Heart left ventricle (tissue), 13 donors: ENCODE results near the gene ARIH2.

Experiments used
- POLR2A ChIP-seq, 2 donors: fragments of 450-650 bp; IDR thresholded peaks; one replicate each; pipeline ENCODE4 v1.6.1; 2017; ENCODE audit warnings: antibody characterized with exemption in 2 of 2, mild to moderate bottlenecking in 2 of 2, moderate library complexity in 2 of 2
- TF ChIP-seq, protein P1 (sequence below), 12 donors: fragments of 200-600 bp; sonication (generic) in 4 of 12; IDR thresholded peaks; one replicate each; pipeline versions ENCODE4 v1.5.0 to v1.8.0; 2018 to 2022; ENCODE audit warnings: antibody characterized with exemption in 12 of 12, mild to moderate bottlenecking in 5 of 12
- donor health status: ischemic (EF 13 %, LVEDD 7.1; RV severe dilation, severe dysfunction).
- donor health status: DM: no; HTN: yes; CAD: no.
- donor health status: DM: no; HTN: no; CAD: no.
- donor health status: ischemic (EF 25% LVEDD 6.9; RV normal size, moderate dysfunction).
- donor health status: ischemic (EF 25% LVEDD 5.7; RV mildly dilated, moderate dysfunction).
- donor health status: ischemic (EF 35%, LVEDD 5.7; RV mildly dilated, moderate dysfunction).
- donor health status: nonischemic (EF 11% LVEDD 7.7; RV severe dilation, severe dysfunction).
- donor health status: DM: yes; HTN: yes; CAD: no.
- donor health status: PGD.
- donor health status: ischemic (EF 29% LVEDD 5.4; RV normal size, mild dysfunction).
- donor health status: nonischemic (EF 23%, LVEDD 6.1; RV moderate dilation, normal function).

DNA sequence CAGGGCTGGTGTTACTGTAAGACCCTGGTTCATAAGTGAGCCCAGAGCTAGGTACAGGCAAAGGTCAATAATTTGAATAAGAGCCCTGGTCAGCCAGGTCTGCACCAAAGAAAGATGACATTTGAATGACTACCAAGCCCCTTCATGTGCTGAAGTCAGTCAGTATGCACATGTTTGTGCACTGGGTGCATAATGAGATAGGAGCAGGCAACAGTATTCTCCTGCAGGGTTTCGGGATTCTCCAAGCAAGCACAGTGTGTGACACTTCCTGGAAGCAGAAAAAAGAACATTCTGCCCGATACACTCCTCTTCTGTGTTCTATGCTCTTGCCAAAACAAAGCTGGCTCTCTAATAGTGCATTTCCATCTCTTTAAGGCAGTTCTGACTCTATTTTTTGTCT, 116.0 kb downstream of the ARIH2 start:
- TF ChIP-seq, protein P1, sequence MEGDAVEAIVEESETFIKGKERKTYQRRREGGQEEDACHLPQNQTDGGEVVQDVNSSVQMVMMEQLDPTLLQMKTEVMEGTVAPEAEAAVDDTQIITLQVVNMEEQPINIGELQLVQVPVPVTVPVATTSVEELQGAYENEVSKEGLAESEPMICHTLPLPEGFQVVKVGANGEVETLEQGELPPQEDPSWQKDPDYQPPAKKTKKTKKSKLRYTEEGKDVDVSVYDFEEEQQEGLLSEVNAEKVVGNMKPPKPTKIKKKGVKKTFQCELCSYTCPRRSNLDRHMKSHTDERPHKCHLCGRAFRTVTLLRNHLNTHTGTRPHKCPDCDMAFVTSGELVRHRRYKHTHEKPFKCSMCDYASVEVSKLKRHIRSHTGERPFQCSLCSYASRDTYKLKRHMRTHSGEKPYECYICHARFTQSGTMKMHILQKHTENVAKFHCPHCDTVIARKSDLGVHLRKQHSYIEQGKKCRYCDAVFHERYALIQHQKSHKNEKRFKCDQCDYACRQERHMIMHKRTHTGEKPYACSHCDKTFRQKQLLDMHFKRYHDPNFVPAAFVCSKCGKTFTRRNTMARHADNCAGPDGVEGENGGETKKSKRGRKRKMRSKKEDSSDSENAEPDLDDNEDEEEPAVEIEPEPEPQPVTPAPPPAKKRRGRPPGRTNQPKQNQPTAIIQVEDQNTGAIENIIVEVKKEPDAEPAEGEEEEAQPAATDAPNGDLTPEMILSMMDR (IDR thresholded peaks at IDR 0.05) = no peak
- TF ChIP-seq POLR2A (IDR thresholded peaks at IDR 0.05) = no peak
